Measurements from ENCODE around the gene CACNA2D3.

CACNA2D3 gene

DNA sequence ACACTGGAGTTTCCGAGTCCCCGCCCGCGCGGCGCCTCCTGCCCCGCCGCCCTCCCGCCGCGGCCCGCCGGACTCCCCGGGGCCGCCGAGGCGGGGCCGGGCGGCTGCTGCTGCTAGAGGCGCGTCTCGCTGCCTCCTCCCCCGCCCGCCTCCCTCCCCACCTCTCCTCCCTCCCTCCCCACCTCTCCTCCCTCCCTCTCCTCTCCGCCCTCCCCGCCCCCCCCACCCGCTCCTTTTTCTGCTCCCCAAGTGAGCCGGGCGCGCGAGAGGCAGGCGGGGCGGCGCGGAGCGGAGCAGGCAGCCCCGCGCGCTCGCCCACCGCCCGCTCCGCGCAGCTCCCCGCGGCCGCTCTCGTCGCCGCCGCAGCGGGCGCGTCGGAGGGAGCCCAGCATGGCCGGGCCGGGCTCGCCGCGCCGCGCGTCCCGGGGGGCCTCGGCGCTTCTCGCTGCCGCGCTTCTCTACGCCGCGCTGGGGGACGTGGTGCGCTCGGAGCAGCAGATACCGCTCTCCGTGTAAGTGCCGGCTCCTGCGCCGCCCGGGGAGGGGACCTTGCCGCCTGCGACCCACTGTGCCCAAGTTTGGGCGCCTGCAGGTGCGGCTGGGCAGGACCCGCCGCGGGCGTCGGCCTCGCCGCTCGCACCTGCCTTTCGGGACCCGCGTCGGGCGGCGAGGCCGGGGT lies at the start of gene CACNA2D3:
CACNA2D3 (plus strand) TSS at position 229 of the 679 bp plus-strand sequence.
- Histone ChIP-seq H3K27me3 (ENCODE audit: control insufficient read depth, insufficient read depth, low read length) (peaks cover 79% of the 10 kb centered on the region), H3K9ac (ENCODE audit: low read depth, low read length) (peak within 1 kb of the TSS; percentile 32), H3K9me3 (ENCODE audit: control insufficient read depth, insufficient read depth, low read length) (no peaks in the 10 kb centered on the region), H3K4me1 (ENCODE audit: control insufficient read depth, insufficient read depth, low read length) (peaks cover 10% of the 10 kb centered on the region), H3K4me3 (ENCODE audit: low read depth, low read length) (peak within 1 kb of the TSS; percentile 76), H3K36me3 (ENCODE audit: control insufficient read depth, insufficient read depth, low read length) (no peaks in the 10 kb centered on the region)

DNA sequence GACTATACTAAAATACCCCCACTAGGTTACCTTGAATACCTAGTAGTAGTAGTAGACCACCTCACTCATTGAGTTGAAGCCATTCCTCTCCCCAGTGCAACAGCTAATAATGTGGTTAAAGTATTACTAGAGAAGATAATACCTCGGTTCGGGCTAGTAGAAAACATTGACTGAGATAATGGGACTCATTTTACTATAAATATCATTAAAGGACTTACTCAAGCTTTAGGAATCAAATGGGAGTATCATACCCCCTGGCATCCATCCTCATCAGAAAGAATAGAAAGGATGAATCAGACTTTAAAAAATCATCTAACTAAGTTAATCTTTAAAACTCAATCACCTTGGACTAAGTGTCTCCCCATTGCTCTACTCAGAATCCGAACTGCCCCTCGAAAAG lies 49.0 kb upstream of the CACNA2D3 start:
- peaks cover 2% of the 10 kb centered on the region for H3K4me1 ChIP-seq (ENCODE audit: control insufficient read depth, insufficient read depth, low read length)
- H3K4me3 ChIP-seq (ENCODE audit: low read depth, low read length), result no peak overlapping the region
- H3K9ac ChIP-seq (ENCODE audit: low read depth, low read length), result no peak overlapping the region
- peaks cover 2% of the 10 kb centered on the region for H3K27me3 ChIP-seq (ENCODE audit: control insufficient read depth, insufficient read depth, low read length)
- H3K36me3 ChIP-seq (ENCODE audit: control insufficient read depth, insufficient read depth, low read length), result no peaks in the 10 kb centered on the region
- peaks cover 13% of the 10 kb centered on the region for H3K9me3 ChIP-seq (ENCODE audit: control insufficient read depth, insufficient read depth, low read length)

DNA sequence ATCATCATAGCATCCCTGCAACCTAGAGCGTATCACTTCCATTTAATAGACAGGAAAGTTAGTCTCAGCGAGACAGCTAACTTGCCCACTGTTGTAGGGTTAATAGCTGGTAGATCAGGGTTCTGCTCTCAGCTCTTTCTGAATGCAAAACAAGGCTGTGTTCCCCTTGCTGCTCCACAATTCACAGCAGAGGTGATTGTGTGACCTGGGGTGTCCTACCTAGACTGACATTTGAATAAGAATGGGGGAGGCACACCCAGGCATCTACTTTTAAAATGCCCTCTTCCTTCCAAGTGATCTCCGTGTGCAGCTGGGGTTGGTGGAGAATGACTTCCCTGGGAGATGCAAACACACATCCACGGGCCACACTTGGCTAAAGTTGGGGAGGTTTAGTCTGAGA lies 43.0 kb upstream of the CACNA2D3 start:
- Histone ChIP-seq H3K27me3 (ENCODE audit: control insufficient read depth, insufficient read depth, low read length) (peaks cover 6% of the 10 kb centered on the region), H3K36me3 (ENCODE audit: control insufficient read depth, insufficient read depth, low read length) (no peaks in the 10 kb centered on the region), H3K9ac (ENCODE audit: low read depth, low read length) (no peak overlapping the region), H3K9me3 (ENCODE audit: control insufficient read depth, insufficient read depth, low read length) (no peaks in the 10 kb centered on the region), H3K4me1 (ENCODE audit: control insufficient read depth, insufficient read depth, low read length) (peaks cover 18% of the 10 kb centered on the region), H3K4me3 (ENCODE audit: low read depth, low read length) (no peak overlapping the region)

DNA sequence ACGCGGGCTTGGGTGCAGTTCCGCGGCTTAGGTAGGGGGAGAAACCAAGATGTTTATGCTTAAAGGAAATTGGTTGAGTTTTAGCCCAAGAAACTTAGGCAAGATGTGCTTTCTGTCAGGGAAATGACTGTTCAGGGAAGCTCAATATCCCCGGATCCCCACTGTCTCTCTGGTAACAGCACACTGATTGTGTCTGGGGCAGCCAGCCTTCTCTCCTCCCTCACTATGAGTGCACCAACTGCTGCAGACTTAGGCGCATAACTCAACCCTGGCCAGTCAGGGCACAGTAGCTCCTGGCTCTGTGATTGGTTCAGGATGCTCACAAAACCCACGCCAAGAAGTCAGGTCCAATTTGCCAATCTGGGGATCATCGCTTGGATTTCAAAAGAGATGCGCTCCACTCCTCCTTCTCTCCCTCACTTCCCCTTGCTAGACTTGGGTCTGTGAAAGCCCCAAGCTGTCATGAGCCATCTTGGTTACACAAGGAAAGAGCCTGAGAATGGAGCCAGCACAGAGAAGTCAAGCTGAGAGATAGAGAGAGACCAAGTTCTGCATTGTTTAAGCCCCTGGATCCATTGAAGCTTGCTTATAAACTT lies 42.5 kb upstream of the CACNA2D3 start:
- Histone ChIP-seq H3K4me3 (ENCODE audit: low read depth, low read length) (no peak overlapping the region), H3K4me1 (ENCODE audit: control insufficient read depth, insufficient read depth, low read length) (peaks cover 18% of the 10 kb centered on the region)

DNA sequence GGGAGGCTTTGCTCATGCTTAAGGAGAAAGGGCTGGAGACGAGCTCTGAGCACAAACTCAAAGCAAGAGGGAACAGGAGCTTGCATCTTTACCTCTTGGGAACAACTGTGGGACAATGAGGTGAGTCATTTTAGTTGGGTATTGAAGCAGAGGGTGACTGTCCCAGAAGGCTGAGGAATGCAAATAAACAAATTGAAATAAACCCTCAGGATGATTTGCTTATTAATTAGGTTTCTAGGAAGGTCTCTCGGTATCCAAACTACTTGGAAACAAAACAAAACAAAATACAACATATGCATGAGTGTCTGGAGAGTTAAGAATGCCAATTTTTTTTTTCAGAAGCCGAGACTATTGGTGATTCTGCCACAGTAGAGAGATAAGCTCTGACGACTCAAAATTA lies 38.4 kb upstream of the CACNA2D3 start:
- peaks cover 17% of the 10 kb centered on the region for H3K4me1 ChIP-seq (ENCODE audit: control insufficient read depth, insufficient read depth, low read length)
- no peaks in the 10 kb centered on the region for H3K36me3 ChIP-seq (ENCODE audit: control insufficient read depth, insufficient read depth, low read length)
- no peaks in the 10 kb centered on the region for H3K9me3 ChIP-seq (ENCODE audit: control insufficient read depth, insufficient read depth, low read length)
- H3K27me3 ChIP-seq (ENCODE audit: control insufficient read depth, insufficient read depth, low read length), result peaks cover 38% of the 10 kb centered on the region
- no peak overlapping the region for H3K9ac ChIP-seq (ENCODE audit: low read depth, low read length)
- H3K4me3 ChIP-seq (ENCODE audit: low read depth, low read length), result no peak overlapping the region

More for the DNA sequence above, 42.5 kb upstream of the CACNA2D3 start:
- Histone ChIP-seq H3K9ac (ENCODE audit: low read depth, low read length) (no peak overlapping the region), H3K36me3 (ENCODE audit: control insufficient read depth, insufficient read depth, low read length) (no peaks in the 10 kb centered on the region), H3K9me3 (ENCODE audit: control insufficient read depth, insufficient read depth, low read length) (no peaks in the 10 kb centered on the region), H3K27me3 (ENCODE audit: control insufficient read depth, insufficient read depth, low read length) (peaks cover 10% of the 10 kb centered on the region)

DNA sequence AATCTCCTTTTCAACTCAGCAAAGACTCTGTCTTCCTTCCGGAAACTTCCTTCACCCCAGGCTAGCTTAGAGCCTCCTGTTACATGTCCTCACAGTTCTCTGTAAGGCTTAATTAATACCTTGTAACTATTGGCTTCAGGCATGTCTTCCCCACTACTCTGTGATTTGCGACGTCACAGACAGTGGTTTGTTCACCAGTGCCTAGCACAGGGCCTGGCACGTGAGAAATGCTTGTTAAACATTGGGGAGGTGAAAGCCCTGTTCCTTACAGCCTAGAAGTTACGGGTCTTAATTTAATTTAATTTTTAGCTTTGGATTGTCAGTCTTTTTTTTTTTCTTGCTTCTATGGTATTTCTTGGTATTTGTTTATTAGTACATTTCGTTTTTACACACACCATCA lies 36.4 kb upstream of the CACNA2D3 start:
- no peak overlapping the region for H3K4me3 ChIP-seq (ENCODE audit: low read depth, low read length)
- H3K4me1 ChIP-seq (ENCODE audit: control insufficient read depth, insufficient read depth, low read length), result peaks cover 5% of the 10 kb centered on the region
- peaks cover 36% of the 10 kb centered on the region for H3K27me3 ChIP-seq (ENCODE audit: control insufficient read depth, insufficient read depth, low read length)
- H3K9ac ChIP-seq (ENCODE audit: low read depth, low read length), result no peak overlapping the region
- H3K9me3 ChIP-seq (ENCODE audit: control insufficient read depth, insufficient read depth, low read length), result no peaks in the 10 kb centered on the region
- no peaks in the 10 kb centered on the region for H3K36me3 ChIP-seq (ENCODE audit: control insufficient read depth, insufficient read depth, low read length)

DNA sequence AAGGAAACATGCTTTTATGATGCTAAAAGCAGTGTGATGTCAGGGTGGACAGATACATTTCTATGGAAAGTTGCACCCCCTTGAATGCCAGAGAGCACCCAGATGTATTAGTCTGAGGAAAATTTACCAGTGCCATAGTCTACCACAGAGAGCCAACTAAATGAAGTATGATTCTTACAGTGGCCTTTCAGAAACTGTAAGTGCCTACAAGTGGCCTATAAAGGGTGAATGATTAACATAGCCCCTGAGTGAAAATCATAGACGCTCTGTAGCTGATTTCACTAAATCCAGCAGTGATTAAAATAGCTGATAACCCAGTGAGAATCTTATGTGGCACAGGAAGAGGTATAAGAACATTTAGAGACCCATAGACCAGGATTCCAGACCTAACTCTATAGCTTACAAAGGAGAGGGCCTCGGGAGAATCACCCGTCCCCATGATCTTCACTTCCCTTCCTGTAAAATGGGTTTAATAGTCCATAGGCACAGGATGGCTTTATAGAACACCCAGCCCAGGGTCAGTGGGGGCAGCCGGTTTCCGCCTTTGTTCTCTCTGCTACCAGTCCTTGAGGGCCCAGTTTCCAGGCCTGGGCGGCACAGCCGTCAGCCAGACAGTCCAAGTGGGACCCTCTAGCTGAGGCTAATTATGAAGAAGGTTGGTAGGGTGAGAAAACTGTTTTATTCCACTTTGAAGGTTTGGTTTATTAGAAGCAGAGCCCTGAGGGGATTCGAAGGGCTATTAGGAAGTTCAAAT lies 35.5 kb upstream of the CACNA2D3 start:
- H3K36me3 ChIP-seq (ENCODE audit: control insufficient read depth, insufficient read depth, low read length), result no peaks in the 10 kb centered on the region
- H3K4me1 ChIP-seq (ENCODE audit: control insufficient read depth, insufficient read depth, low read length), result peaks cover 5% of the 10 kb centered on the region
- H3K9me3 ChIP-seq (ENCODE audit: control insufficient read depth, insufficient read depth, low read length), result no peaks in the 10 kb centered on the region
- peak overlapping the region; percentile 33 for H3K4me3 ChIP-seq (ENCODE audit: low read depth, low read length)
- H3K27me3 ChIP-seq (ENCODE audit: control insufficient read depth, insufficient read depth, low read length), result peaks cover 36% of the 10 kb centered on the region
- H3K9ac ChIP-seq (ENCODE audit: low read depth, low read length), result no peak overlapping the region

DNA sequence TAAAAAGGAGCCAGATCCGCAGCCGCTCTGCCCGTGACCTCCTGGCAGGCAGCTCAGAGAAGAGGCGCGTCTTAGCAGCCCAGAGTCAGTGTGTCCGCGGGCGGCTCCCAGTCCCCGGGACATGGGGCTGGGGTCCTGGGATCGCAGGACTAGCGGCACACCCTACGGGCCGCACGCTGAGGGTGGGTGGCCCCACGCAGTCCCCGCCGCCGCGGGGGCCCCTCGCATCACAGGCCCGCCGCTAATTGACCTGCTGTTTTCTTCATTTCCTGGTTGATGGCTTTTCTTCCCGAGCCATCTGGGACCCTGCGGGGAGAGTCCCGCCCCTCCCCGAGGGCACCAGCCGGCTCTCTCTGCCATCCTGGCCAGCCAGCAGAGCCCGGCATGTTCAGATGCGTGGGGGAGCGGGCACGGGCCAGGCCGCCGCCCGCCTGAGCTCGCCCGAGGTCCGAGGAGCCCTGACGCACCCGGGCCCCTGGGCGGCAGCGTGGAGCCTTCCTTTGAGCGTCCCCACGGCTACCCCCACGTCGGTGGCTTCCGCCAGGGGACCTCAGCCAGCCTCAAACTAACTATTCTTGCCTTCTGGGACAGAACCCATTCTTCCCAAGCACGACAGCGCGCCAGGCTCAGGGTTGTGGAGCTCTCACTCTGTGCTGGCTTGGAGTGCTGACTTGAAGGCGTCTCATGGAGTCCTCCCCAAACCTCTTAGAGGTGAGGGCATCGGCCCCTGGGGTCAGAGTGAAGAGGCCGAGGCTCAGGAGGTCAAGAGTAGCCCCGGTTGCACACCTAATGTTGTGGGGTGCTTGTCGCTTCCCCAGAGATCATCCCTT lies 34.6 kb upstream of the CACNA2D3 start:
- Histone ChIP-seq H3K27me3 (ENCODE audit: control insufficient read depth, insufficient read depth, low read length) (peaks cover 36% of the 10 kb centered on the region), H3K9me3 (ENCODE audit: control insufficient read depth, insufficient read depth, low read length) (no peaks in the 10 kb centered on the region), H3K36me3 (ENCODE audit: control insufficient read depth, insufficient read depth, low read length) (no peaks in the 10 kb centered on the region), H3K4me1 (ENCODE audit: control insufficient read depth, insufficient read depth, low read length) (peaks cover 5% of the 10 kb centered on the region), H3K4me3 (ENCODE audit: low read depth, low read length) (peak overlapping the region; percentile 33), H3K9ac (ENCODE audit: low read depth, low read length) (no peak overlapping the region)

DNA sequence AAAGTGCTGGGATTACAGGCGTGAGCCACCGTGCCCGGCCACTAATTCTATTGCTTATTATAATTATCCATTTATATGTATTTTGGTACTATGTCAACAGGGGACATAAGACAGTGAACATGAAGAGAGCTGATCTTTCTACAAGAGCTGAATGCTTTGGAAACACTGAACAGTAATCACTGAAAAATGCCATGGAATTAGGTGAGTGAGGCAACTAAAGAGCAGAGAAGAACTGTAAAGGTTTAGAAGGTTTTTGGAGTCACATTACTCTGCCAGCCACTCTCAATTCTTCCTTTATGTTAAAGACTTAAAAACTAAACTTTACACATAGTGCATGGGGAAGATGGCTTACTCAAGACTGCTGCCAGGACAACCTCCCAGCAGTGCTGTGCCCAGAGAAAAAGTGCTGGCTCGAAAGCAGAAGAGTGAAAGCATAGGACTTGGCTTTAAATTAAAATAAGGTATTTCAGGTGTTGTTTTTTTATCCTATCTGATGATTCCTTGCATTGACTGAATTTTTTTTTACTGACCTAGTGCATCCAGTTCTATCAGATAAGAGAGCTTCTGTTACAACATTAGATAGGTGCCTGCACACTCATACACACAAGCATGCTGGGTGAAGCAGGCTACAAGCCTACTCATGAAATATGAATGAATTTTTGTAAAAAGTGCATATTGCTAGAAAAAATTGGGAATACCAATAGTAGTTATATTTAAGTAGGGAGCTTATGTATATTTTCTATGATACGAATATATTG lies 28.7 kb upstream of the CACNA2D3 start:
- Histone ChIP-seq H3K36me3 (ENCODE audit: control insufficient read depth, insufficient read depth, low read length) (no peaks in the 10 kb centered on the region), H3K9me3 (ENCODE audit: control insufficient read depth, insufficient read depth, low read length) (no peaks in the 10 kb centered on the region), H3K4me3 (ENCODE audit: low read depth, low read length) (no peak overlapping the region), H3K27me3 (ENCODE audit: control insufficient read depth, insufficient read depth, low read length) (peaks cover 5% of the 10 kb centered on the region), H3K4me1 (ENCODE audit: control insufficient read depth, insufficient read depth, low read length) (no peaks in the 10 kb centered on the region), H3K9ac (ENCODE audit: low read depth, low read length) (no peak overlapping the region)

DNA sequence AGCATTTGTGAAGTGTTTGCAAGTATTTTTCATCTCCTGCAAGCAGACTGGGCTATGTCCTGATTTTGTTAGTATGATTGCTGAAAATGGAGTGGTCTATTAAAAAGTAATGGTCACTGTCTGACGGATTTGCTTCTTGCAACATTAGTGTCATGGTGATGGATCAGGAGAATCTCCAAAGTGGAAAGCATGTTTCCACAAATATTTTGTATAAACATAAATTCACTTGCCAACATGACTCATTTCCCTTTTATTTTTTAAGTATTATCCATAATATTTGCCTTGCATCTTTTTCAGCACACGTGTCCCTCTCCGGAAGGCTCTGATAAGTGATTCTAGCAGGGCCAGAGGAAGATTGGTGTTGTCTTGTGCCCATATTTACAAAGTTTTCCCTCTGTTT lies 27.4 kb upstream of the CACNA2D3 start:
- Histone ChIP-seq H3K36me3 (ENCODE audit: control insufficient read depth, insufficient read depth, low read length) (no peaks in the 10 kb centered on the region), H3K4me1 (ENCODE audit: control insufficient read depth, insufficient read depth, low read length) (no peaks in the 10 kb centered on the region), H3K9ac (ENCODE audit: low read depth, low read length) (no peak overlapping the region), H3K4me3 (ENCODE audit: low read depth, low read length) (no peak overlapping the region), H3K9me3 (ENCODE audit: control insufficient read depth, insufficient read depth, low read length) (no peaks in the 10 kb centered on the region), H3K27me3 (ENCODE audit: control insufficient read depth, insufficient read depth, low read length) (no peaks in the 10 kb centered on the region)

DNA sequence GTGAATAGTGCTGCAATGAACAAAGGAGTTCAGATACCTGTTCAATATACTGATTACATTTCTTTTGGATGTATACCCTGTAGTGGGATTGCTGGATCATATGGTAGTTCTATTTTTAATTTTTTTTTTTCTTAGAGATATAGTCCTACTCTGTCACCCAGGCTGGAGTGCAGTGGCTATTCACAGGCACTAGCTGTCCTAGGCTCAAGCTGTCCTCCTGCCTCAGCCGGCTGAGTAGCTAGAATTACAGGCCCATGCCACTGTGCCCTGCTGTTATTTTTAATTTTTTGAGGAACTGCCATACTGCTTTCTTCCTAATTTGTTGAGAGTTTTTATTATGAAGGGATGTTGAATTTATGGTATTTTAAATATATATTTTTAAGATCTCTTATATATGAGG lies 23.0 kb upstream of the CACNA2D3 start:
- H3K9me3 ChIP-seq (ENCODE audit: control insufficient read depth, insufficient read depth, low read length), result no peaks in the 10 kb centered on the region
- no peaks in the 10 kb centered on the region for H3K27me3 ChIP-seq (ENCODE audit: control insufficient read depth, insufficient read depth, low read length)
- no peak overlapping the region for H3K4me3 ChIP-seq (ENCODE audit: low read depth, low read length)
- H3K9ac ChIP-seq (ENCODE audit: low read depth, low read length), result no peak overlapping the region
- no peaks in the 10 kb centered on the region for H3K36me3 ChIP-seq (ENCODE audit: control insufficient read depth, insufficient read depth, low read length)
- no peaks in the 10 kb centered on the region for H3K4me1 ChIP-seq (ENCODE audit: control insufficient read depth, insufficient read depth, low read length)

Measured in iPS-15b (cell line).